ENCODE measurements around the gene ACTN1.

The ACTN1 gene

DNA sequence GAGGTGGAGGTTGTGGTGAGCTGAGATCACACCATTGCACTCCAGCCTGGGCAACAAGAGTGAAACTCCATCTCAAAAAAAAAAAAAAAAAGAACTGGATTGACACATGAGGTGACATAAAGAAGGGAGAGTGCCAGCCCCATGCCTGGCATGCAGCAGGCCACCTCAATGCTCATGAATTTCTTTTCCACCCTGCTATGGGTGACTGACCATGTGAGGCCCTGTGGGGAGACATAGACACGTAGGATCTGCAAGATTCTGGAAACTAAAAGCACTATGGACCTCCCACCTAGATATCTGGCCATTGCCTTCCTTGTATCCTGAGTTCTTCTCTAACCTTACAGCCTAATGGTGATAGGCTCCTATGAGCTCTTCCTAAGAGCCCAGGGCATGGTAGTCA lies 5.6 kb upstream of the ACTN1 start:
- Histone ChIP-seq H3K4me3 (ENCODE audit: low read depth in 1 of 2, low read length in 2 of 2) (no peak overlapping the region), H3K27ac (ENCODE audit: low read length) (no peak overlapping the region), H3K27me3 (ENCODE audit: low read depth, low read length) (no peaks in the 10 kb centered on the region), H3K9me3 (ENCODE audit: control insufficient read depth in 1 of 2, low read length in 2 of 2) (no peaks in the 10 kb centered on the region), H3K36me3 (ENCODE audit: control insufficient read depth in 1 of 2, insufficient read depth in 2 of 2, low read length in 2 of 2) (no peaks in the 10 kb centered on the region), H3K4me1 (ENCODE audit: control insufficient read depth in 1 of 2, insufficient read depth in 2 of 2, low read length in 2 of 2) (peaks cover 2 to 8% of the 10 kb centered on the region in 2 donors)

DNA sequence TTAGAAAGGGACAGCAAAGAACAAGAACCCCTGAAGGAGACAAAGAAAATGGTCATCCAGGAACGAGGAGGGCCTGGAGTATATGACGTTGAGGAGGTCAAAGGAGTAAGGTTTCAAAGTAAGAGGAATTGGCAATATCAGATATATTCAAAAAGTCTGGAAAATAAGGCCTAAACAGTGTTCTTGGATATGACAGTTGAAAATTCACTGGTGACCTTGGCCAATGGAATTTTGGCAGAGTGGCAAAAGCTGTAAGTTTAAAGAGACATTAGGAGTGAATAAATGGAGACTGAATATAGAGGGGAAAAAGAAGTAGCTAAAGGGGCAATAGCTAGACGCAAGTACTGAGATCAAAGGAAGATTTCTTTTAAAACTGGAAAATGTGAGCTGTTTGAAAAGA lies 4.1 kb upstream of the ACTN1 start:
- Histone ChIP-seq H3K36me3 (ENCODE audit: control insufficient read depth in 1 of 2, insufficient read depth in 2 of 2, low read length in 2 of 2) (peaks cover 0 to 4% of the 10 kb centered on the region in 2 donors), H3K27ac (ENCODE audit: low read length) (no peak overlapping the region), H3K4me1 (ENCODE audit: control insufficient read depth in 1 of 2, insufficient read depth in 2 of 2, low read length in 2 of 2) (peaks cover 2 to 8% of the 10 kb centered on the region in 2 donors), H3K27me3 (ENCODE audit: low read depth, low read length) (no peaks in the 10 kb centered on the region), H3K4me3 (ENCODE audit: low read depth in 1 of 2, low read length in 2 of 2) (no peak overlapping the region), H3K9me3 (ENCODE audit: control insufficient read depth in 1 of 2, low read length in 2 of 2) (no peaks in the 10 kb centered on the region)

GRCh38 chr14:68982581-68982980 lies 3.5 kb upstream of the ACTN1 start:
- Histone ChIP-seq H3K27ac (ENCODE audit: low read length) (no peak overlapping the region), H3K9me3 (ENCODE audit: control insufficient read depth in 1 of 2, low read length in 2 of 2) (no peaks in the 10 kb centered on the region), H3K4me3 (ENCODE audit: low read depth in 1 of 2, low read length in 2 of 2) (no peak overlapping the region), H3K27me3 (ENCODE audit: low read depth, low read length) (no peaks in the 10 kb centered on the region), H3K4me1 (ENCODE audit: control insufficient read depth in 1 of 2, insufficient read depth in 2 of 2, low read length in 2 of 2) (peaks cover 2 to 8% of the 10 kb centered on the region in 2 donors), H3K36me3 (ENCODE audit: control insufficient read depth in 1 of 2, insufficient read depth in 2 of 2, low read length in 2 of 2) (peaks cover 0 to 8% of the 10 kb centered on the region in 2 donors)

DNA sequence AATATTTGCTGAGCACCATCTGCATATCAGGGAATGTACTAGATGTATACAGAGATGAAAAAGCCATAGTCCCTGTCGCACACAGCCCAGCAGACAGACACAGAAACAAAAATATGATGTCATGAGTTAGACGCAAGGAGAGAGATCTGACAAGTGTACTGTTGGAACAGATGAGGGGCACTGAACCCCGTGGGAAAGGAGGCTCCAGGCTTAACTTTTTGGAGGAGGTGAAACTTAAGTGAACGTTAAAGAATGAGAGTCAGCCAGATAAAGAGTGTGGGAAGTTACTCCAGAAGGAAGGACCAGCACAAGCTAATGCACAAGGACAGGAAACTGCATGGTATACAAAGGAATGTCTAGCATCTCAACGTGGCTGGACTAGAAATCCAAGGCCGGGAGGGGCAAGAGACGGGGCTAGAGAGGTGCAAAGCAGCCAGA lies 2.5 kb upstream of the ACTN1 start:
- no peaks in the 10 kb centered on the region for H3K27me3 ChIP-seq (ENCODE audit: low read depth, low read length)
- H3K27ac ChIP-seq (ENCODE audit: low read length) = no peak overlapping the region
- no peaks in the 10 kb centered on the region for H3K9me3 ChIP-seq (ENCODE audit: control insufficient read depth in 1 of 2, low read length in 2 of 2)
- H3K4me3 ChIP-seq (ENCODE audit: low read depth in 1 of 2, low read length in 2 of 2) = no peak overlapping the region
- peaks cover 10 to 14% of the 10 kb centered on the region in 2 donors for H3K4me1 ChIP-seq (ENCODE audit: control insufficient read depth in 1 of 2, insufficient read depth in 2 of 2, low read length in 2 of 2)
- peaks cover 0 to 13% of the 10 kb centered on the region in 2 donors for H3K36me3 ChIP-seq (ENCODE audit: control insufficient read depth in 1 of 2, insufficient read depth in 2 of 2, low read length in 2 of 2)

DNA sequence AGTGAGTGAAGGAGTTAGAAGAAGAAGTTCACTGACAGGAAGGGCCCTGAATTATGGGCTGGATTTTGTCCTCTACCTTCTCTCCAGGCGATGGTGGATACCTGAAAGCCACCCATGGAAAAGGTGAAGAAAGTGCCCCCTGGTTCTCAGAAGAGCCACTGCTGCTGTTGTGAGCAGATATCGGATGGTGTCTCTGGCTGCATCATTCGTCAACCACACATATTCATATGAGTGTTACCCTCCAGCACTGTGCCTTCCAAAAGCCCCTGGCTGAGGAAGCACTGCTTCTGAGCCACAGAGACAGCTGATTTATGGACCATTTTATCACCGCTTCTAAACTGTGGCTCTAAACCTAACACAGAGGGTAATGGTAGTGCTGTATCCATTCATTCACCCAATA lies 2.0 kb upstream of the ACTN1 start:
- Histone ChIP-seq H3K27me3 (ENCODE audit: low read depth, low read length) (no peaks in the 10 kb centered on the region), H3K36me3 (ENCODE audit: control insufficient read depth in 1 of 2, insufficient read depth in 2 of 2, low read length in 2 of 2) (peaks cover 0 to 13% of the 10 kb centered on the region in 2 donors), H3K27ac (ENCODE audit: low read length) (no peak overlapping the region), H3K4me1 (ENCODE audit: control insufficient read depth in 1 of 2, insufficient read depth in 2 of 2, low read length in 2 of 2) (peaks cover 11 to 18% of the 10 kb centered on the region in 2 donors), H3K9me3 (ENCODE audit: control insufficient read depth in 1 of 2, low read length in 2 of 2) (no peaks in the 10 kb centered on the region), H3K4me3 (ENCODE audit: low read depth in 1 of 2, low read length in 2 of 2) (no peak overlapping the region)

- Histone ChIP-seq H3K4me3 (ENCODE audit: low read depth in 1 of 2, low read length in 2 of 2) (peak overlapping the region; percentile 59 to 74), H3K9me3 (ENCODE audit: control insufficient read depth in 1 of 2, low read length in 2 of 2) (no peaks in the 10 kb centered on the region), H3K4me1 (ENCODE audit: control insufficient read depth in 1 of 2, insufficient read depth in 2 of 2, low read length in 2 of 2) (peaks cover 18 to 30% of the 10 kb centered on the region in 2 donors), H3K27ac (ENCODE audit: low read length) (peak overlapping the region; percentile 39), H3K36me3 (ENCODE audit: control insufficient read depth in 1 of 2, insufficient read depth in 2 of 2, low read length in 2 of 2) (peaks cover 0 to 13% of the 10 kb centered on the region in 2 donors), H3K27me3 (ENCODE audit: low read depth, low read length) (no peaks in the 10 kb centered on the region)
Observed at GRCh38 chr14:68979722-68980451, 785 bp upstream of the ACTN1 start.

DNA sequence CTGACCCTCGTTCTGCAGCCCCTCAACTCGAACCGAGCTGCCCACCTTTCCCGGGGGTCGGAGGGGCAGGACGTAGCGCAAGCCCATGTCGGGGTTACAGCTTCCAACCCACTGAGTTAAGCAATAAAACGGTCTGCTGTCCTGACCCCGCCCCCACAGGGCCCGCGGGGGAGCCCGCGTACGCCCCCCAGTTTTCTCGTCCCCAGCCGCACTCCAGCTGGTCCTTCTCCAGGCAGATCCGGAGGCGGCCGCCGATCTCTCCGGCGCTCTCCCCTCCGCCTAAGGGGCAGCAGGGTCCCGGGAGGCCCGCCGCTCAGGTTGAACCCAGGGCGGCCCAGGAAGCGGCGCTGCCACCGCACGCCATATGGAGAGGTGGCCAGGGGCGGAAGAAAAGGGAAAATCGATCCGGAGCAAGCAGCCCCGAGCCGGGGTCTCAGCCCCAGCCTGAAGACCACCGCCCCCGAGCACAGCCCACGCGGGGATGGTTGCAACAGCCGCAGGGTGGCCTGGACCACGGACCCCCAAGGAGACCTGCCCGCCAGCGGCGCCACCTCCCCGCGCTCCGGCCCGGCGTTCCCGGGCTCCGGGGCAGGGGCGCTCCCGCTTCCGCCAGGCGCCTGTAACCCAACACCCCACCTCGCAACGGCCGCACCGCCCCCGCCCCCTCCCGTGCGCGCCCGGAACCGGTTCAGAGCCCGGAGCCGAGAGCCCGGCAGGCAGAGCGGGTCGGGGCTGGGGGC lies 760 bp downstream of the ACTN1 start:
- Histone ChIP-seq H3K36me3 (ENCODE audit: control insufficient read depth in 1 of 2, insufficient read depth in 2 of 2, low read length in 2 of 2) (peaks cover 10 to 13% of the 10 kb centered on the region in 2 donors), H3K4me3 (ENCODE audit: low read depth in 1 of 2, low read length in 2 of 2) (peak overlapping the region; percentile 70 to 74), H3K27me3 (ENCODE audit: low read depth, low read length) (no peaks in the 10 kb centered on the region), H3K27ac (ENCODE audit: low read length) (peak overlapping the region; percentile 97), H3K9me3 (ENCODE audit: control insufficient read depth in 1 of 2, low read length in 2 of 2) (no peaks in the 10 kb centered on the region), H3K4me1 (ENCODE audit: control insufficient read depth in 1 of 2, insufficient read depth in 2 of 2, low read length in 2 of 2) (peaks cover 18 to 46% of the 10 kb centered on the region in 2 donors)

GRCh38 chr14:68977718-68978171 lies 1.4 kb downstream of the ACTN1 start:
- Histone ChIP-seq H3K9me3 (ENCODE audit: control insufficient read depth in 1 of 2, low read length in 2 of 2) (no peaks in the 10 kb centered on the region), H3K27me3 (ENCODE audit: low read depth, low read length) (no peaks in the 10 kb centered on the region), H3K4me1 (ENCODE audit: control insufficient read depth in 1 of 2, insufficient read depth in 2 of 2, low read length in 2 of 2) (peaks cover 18 to 52% of the 10 kb centered on the region in 2 donors), H3K27ac (ENCODE audit: low read length) (peak overlapping the region; percentile 97), H3K4me3 (ENCODE audit: low read depth in 1 of 2, low read length in 2 of 2) (peak overlapping the region; percentile 70 to 74), H3K36me3 (ENCODE audit: control insufficient read depth in 1 of 2, insufficient read depth in 2 of 2, low read length in 2 of 2) (peaks cover 12 to 13% of the 10 kb centered on the region in 2 donors)

DNA sequence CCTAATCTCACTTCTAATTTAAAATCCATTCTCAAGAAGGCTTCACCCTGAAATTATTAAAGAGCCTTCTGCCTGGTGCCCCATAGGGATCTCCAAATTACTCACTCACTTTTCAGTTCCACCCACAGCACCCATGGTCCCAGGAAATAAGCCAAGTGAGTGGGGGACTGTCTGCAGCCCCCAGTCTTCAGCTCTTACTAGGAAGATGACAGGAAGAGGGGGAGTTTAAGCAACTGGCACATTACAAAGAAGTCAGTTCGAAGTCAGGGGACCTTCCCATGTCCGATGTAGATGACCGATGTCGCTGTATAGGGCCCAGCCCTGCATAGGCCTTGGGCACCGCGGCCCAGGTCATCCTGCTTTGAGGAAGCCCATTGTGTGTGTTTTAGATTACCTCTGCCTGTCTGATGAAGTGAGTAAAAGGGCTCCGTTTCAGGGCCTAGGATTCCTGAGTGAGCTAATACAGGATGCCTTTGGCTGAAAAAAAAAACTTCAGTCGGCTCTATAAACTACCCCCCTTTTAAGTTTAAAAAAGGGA lies 1.9 kb downstream of the ACTN1 start:
- H3K9me3 ChIP-seq (ENCODE audit: control insufficient read depth in 1 of 2, low read length in 2 of 2) = no peaks in the 10 kb centered on the region
- H3K27me3 ChIP-seq (ENCODE audit: low read depth, low read length) = no peaks in the 10 kb centered on the region
- H3K4me1 ChIP-seq (ENCODE audit: control insufficient read depth in 1 of 2, insufficient read depth in 2 of 2, low read length in 2 of 2) = peaks cover 18 to 57% of the 10 kb centered on the region in 2 donors
- peak overlapping the region; percentile 70 to 74 for H3K4me3 ChIP-seq (ENCODE audit: low read depth in 1 of 2, low read length in 2 of 2)
- H3K36me3 ChIP-seq (ENCODE audit: control insufficient read depth in 1 of 2, insufficient read depth in 2 of 2, low read length in 2 of 2) = peaks cover 12 to 13% of the 10 kb centered on the region in 2 donors
- peak overlapping the region; percentile 97 for H3K27ac ChIP-seq (ENCODE audit: low read length)

GRCh38 chr14:68976160-68977067 lies 2.7 kb downstream of the ACTN1 start:
- H3K27ac ChIP-seq (ENCODE audit: low read length) = peak overlapping the region; percentile 97
- H3K27me3 ChIP-seq (ENCODE audit: low read depth, low read length) = no peaks in the 10 kb centered on the region
- H3K9me3 ChIP-seq (ENCODE audit: control insufficient read depth in 1 of 2, low read length in 2 of 2) = no peaks in the 10 kb centered on the region
- peak overlapping the region; percentile 70 to 74 for H3K4me3 ChIP-seq (ENCODE audit: low read depth in 1 of 2, low read length in 2 of 2)
- H3K36me3 ChIP-seq (ENCODE audit: control insufficient read depth in 1 of 2, insufficient read depth in 2 of 2, low read length in 2 of 2) = peaks cover 16% of the 10 kb centered on the region in 2 donors
- H3K4me1 ChIP-seq (ENCODE audit: control insufficient read depth in 1 of 2, insufficient read depth in 2 of 2, low read length in 2 of 2) = peaks cover 18 to 65% of the 10 kb centered on the region in 2 donors
